ENCODE data around the gene PDE11A.
A peak's percentile ranks its signal among the peaks of the same experiment; 100 is the strongest.

PDE11A gene

DNA sequence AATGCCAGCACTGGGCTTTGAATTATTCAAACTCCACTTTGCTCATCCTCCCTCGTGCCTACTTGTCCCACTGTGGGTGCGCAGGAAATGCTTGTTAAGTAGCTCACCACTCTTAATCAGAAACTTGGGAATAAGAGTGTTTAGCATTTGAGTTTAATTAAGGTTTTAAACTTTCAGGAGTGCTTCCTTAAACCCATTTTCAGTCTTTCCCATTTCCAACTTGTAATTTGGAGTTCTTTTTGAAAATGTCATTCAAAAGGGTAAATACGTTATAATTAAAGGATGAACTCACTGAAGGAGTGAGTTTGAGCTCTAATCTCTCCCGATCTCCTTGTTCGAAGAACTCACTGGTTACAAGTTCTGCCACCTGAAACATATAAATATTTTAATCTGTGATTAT, 403.4 kb downstream of the PDE11A start:
- no peak for DNase-seq (ENCODE audit: low spot score)

DNA sequence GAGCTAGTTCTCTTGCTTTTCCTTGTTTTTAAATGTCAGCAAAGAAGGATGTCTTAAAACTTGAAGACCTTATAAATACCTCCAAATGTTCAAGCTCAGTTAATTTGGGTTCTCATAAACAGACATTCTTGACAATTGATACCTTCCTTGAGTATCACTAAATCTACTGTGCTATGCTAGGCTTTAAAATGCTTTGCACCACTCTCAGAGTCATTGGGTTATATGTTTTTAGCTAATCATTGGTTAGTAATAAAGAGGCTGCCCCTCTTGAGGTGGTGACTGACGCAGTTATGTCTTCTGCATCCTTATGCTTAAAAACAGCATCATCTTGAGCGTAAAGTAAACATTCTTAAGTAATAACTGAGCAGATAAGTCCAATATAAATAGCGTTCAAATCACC, 404.0 kb downstream of the PDE11A start:
- no peak for DNase-seq (ENCODE audit: low spot score)

DNA sequence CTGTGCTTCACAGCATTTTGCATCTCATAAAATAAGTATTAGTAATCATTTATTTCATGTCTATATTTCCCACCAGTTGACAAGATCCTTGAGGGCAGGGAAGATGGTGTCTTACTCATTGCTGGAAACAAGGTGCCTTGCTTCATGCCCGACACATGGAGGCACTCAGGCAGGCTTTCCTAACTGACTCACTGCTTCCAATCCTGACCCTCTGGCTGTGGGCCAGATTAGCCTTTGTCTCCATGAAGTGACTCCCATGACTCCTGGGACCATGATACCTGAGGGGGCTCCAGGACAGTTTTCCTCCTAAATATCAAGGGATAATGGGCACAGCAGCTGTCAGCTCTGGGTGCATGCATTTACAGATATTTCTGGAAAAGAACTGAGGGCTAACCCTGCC, 405.0 kb downstream of the PDE11A start:
- no peak for DNase-seq (ENCODE audit: low spot score)

DNA sequence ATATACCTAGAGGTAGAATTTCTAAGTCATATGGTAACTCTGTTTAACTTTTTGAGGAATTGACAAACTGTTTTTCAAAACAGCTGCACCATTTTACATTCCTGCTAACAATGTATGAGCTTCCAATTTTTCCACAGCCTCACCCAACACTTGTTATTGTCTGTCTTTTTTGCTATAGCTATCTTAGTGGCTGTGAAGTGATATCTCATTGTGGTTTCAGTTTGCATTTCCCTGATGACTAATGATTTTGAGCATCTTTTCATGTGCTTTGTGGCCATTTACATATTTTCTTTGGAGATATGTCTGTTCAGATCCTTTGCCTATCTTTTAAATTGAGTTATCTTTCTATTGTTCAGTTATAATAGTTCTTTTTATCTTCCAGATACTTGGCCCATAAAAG, 406.2 kb downstream of the PDE11A start:
- DNase-seq (ENCODE audit: low spot score), result no peak

DNA sequence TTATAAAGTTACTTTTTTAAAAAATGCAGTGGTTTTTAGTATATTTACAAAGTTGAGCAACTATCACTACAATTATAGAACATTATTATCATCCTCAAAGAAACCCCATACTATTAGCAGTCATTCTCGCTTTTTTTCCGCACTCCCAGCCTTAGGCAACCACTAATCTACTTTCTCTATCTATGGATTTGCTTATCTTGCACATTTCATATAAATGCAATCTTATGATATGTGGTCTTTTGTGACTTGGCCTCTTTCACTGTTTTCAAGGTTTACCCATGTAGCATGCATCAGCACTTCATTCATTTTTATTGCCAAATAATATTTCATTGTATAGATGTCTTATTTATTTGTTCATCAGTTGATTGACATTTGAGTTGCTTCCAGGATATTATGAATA, 406.6 kb downstream of the PDE11A start:
- no peak for DNase-seq (ENCODE audit: low spot score)

DNA sequence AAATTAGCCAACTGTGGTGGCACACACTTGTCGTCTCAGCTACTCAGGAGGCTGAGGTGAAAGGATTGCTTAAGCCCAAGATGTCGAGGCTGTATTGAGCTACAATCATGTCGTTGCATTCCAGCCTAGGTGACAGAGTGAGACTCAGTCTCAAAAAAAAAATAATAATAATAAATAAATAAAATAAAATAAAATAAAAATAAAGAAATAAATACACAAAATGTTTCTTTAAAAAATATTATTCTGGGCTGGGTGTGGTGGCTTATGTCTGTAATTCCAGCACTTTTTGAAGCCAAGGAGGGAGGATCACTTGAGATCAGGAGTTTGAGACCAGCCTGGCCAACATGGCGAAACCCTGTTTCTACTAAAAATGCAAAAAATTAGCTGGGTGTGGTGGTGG, 407.2 kb downstream of the PDE11A start:
- no peak for DNase-seq (ENCODE audit: low spot score)

DNA sequence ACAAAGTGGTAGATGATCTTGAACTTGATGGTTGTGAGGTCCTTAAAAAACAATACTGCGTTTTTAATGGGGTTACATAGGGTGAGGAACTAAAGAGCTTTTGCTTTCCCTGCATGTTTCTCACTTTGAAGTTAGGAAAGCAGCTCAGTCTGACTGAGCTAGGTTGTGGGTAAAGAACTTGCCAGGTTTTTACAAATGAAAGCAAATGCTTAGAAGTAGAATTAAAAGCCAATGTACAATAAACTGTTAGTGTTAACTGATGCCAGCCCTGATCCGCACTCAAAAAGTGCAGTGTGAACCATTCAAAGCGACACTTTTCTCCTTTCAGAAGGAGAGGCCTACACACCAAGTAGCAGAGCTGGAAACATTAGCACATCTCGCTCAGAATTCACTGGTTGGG, 409.7 kb downstream of the PDE11A start:
- DNase-seq (ENCODE audit: low spot score), result peak; percentile 16

DNA sequence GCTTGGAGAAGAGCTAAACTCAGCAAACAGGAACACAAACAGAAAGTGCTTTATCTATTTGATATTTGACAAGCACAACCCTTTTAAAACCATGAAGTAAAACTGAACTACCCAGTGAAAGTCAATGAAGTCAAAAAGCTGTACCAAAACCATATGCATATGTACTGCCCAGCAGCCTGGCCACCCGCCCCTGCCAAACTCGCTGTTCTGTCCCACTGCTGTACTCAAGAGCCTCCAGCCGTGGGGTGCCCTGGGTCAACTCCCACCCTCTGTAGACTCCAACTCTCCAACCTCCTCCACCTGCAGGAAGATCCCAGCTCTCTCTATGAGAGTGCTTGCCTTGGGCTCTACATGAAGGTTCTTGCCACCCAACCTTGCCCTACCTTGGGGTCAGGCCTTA, 411.8 kb downstream of the PDE11A start:
- no peak for DNase-seq (ENCODE audit: low spot score)

DNA sequence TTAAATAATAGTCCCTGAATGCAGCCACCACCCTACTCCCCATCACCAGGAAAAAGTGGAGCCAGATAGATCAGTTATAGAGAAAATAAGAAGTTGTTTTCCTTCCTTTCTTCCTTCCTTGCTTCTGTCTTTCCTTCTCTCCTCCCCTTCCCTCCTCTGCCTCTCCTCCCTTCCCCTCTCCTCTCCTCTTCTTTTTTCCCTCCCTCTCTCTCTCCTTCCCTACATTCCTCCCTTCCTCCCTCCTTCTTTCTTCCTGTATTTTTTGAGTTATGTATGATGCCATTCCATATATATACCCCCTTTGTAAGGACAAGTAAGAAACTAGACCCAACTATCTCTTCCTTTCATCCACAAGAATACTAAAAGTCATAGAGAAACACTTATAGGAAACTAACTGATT, 414.3 kb downstream of the PDE11A start:
- DNase-seq (ENCODE audit: low spot score), result no peak

DNA sequence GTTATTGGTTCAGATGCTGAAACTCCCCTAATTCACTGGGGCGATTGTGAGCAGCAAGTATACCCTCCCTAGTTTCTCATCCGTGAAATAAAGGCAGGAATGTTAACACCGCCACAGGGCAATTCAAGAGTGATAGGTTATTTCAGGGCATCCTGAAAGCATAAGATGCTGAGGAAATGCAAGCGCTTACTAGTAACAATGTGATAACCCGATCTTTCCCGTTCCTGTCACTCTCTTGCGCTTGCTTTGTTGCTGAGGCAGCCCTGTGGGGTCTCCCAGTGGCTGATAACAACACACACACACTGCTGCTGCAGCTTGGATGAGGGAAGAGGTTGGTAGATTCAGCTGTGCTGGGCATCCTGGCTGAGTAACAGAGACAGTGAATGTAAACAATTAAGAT, 420.7 kb downstream of the PDE11A start:
- DNase-seq (ENCODE audit: low spot score), result no peak

DNA sequence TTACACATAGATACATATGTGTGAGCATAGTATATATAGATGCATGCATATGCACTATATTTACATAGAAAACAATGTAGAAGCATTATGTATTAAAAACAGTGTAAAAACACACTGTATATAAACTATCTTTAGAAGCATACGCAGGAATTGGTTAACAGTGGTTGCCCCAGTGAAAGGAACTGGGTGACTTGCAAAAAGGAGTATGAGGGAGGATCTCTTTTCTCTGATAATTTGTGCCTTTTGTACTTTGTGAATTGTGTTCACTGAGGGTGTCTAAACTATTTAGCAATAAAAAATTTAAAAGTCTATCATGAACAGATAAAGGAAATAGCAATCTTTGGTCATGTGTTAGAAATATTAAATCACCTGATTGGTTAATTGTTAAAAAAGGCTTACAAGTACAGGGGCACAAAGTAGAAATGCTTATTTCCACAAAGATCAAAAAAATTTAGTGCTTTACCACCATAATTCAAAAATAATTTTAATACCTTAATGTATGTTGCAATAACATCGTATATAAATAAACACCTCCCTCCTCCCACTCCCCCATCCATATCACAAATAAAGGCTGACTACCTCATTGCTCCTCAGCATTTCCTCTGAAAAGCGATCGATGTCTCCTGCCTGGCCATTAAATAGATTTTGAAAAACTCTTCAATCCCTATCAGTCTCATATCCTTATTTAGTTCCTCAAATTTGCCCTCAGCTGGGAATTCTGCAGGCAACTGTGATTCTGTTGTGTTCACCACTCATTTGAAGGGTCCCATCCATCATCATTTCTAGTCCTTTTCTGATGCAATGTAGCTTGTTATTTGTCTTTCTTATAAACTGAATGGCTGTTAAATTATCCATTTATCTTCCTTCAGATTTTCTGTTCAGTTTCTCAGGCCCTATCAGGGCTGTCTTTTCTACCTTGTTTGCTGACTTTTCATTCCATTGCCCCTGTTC, 422.7 kb downstream of the PDE11A start:
- no peak for DNase-seq (ENCODE audit: low spot score)

DNA sequence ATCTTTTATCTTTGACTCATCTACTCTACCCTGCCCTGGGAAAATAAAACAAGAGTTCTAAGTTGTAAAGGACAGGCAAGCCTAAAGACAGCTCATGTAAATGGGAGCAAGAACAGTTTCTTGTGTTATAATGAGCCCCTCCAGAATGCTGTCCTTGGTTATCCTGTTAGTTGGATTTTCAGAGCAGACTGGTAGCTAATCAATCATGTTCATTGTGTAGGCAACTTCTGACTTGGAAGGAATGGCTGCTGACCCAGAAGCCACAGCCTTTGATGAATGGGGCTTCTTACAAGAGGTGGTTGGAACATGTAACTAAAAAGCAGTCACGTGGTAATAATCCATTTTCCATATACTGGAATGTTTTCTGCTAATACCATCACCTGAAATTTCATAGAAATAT, 425.8 kb downstream of the PDE11A start:
- no peak for DNase-seq (ENCODE audit: low spot score)

DNA sequence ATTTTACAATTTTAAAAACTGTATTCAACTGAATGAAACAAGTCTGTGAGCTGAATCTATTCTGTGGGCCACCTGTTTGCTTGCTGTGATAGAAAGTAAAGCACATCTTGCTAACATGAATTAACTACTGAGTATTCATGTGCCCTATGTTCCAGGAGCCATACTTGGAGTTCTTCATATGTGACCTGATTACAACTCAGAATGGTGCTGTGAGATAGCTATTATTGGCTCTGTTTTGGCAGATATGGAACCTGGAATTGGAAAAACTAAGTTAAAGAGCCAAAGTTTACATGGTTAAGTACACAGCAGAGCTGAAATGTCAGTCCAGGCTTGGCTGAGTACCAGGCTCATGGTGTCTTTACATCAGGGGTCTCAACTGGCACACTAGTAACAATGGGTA, 426.3 kb downstream of the PDE11A start:
- DNase-seq (ENCODE audit: low spot score), result no peak

DNA sequence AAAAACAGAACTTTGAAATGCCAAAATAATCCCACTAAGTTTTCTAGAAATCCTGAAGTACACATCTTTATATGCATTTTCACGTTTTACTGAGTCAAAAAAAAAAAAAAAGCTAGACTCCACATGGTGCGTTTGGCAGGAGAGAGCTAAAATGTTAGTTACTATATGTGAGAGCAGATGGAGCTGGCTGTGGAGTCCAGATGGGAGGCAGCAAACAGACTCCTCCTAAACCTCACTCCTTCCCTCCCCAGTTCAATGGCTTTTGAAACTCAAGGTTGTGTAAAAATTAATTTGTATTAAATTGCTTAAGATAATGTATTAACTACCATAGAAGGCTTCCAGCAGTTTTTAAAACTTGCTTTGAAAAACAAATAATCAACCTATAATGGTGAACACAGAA, 431.2 kb downstream of the PDE11A start:
- peak; percentile 42 for DNase-seq (ENCODE audit: low spot score)

DNA sequence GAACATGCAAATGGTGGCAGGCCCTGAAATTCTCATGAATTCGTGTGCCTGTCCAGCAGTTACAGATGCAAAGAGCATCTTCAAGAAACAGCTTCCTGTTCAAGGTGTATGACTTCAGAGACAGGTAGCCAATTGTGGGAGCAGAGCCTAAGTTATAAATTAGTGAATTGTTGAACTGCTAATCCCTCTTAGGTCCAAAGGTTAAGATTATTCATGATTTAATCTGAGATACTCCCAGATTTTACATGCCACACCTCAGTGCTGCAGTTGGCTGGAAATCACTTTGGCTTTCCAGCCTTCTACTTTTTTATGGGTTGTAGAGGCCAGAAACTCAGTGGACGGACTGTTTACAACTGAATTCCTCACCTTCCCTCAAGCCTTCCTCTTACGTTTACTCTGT, 432.2 kb downstream of the PDE11A start:
- DNase-seq (ENCODE audit: low spot score), result no peak

DNA sequence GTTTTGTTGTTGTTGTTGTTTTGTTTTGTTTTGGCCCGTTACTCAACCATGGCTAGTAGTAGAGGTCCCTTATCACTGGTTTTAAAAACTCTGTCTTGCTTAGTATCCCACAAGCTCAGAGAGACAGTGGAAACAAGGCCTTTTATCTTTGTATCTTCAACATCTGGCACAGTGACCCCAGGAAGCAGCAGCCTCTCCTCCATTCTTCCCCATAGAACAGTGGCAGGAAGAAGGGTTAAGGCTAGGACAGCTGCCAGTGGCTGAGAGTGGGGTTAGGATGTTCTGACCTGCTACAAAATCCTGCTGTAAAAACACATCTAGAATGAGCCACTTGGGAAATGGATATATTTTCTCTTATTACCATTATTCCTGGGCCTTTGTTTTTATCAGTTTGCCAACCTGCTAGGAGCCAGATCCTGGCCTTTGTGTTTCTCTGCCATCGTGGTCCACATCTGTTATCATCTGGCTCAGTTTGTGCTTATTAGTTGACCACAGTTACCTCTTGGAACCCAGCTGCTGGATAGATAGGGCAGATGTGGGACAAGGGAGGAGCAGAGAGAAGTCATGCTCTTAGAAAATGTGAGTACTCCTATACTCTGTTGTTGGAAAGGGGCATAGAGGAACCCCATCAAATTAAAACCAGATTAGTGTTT, 433.2 kb downstream of the PDE11A start:
- no peak for DNase-seq (ENCODE audit: low spot score)

DNA sequence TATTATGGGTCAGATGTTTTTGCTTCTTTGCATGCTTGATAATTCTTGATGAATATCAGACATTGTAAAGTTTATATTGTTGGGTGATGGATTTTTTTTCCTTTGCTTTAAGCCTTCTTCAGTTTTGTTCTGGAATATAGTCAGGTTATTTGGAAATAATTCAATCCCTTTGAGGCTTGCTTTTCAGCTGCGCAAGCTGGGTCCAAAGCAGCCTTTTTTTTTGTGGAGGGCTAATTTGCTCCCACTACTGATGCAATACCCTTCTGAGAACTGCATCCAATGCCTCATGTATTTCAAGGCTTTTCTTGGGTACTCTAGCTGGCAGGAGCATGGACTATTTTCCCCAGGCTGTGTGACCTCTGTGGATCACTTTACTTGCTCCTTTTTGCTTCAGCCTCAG, 434.1 kb downstream of the PDE11A start:
- DNase-seq (ENCODE audit: low spot score), result no peak

DNA sequence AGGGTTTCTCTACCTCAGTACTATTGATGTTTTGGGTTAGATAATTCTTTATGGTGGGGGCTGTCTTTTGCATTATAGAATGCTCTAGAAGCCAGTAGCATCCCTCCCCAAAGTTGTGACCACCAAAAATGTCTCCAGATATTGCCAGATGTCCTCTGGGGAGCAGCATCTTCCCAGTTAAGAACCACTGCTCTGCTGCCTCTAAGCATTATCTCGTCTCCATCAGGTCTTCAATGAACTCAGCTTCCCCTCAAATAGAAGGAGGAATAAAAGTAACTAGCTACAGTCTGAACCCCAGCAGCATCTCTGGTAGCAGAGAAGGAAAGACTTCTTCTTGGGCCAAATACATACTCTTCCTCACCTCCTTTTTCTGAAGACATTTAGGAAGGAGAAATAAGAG, 435.9 kb downstream of the PDE11A start:
- no peak for DNase-seq (ENCODE audit: low spot score)

DNA sequence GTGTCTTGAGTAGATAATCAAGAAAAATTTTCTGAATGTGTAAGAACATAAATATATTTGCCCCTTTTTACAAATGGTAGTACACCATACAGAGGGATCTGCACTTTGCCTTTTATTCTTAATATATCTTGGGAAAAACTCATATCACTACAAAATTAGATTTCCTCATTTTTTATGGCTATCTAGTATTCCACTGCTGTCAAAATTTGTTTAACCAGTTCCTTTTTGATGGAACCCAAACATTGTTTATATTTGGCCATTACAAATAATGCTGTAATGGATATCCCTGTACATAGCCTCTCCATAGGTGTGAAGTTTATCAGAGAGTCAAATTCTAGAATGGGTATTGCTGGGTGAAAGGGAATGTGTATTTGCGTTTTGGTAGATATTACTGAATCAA, 436.9 kb downstream of the PDE11A start:
- DNase-seq (ENCODE audit: low spot score), result no peak

DNA sequence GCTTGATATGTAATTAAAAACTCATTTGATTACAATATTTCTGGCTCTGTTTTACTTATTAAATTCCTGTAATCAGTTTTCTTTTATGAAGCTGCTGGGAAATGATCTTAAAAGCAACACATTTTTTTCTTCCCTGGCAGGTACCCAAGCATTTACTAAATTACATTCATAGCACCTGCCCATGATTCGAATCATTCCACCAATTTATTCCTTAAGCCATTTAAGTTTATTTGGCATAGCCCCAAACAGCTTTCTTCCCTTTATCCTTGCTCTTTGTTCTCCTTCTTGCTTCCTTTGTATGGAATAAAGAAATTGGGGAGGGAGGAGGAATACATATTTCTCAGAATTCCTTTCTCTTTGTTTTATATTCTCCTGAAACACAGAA, 438.7 kb downstream of the PDE11A start:
- DNase-seq (ENCODE audit: low spot score), result no peak

DNA sequence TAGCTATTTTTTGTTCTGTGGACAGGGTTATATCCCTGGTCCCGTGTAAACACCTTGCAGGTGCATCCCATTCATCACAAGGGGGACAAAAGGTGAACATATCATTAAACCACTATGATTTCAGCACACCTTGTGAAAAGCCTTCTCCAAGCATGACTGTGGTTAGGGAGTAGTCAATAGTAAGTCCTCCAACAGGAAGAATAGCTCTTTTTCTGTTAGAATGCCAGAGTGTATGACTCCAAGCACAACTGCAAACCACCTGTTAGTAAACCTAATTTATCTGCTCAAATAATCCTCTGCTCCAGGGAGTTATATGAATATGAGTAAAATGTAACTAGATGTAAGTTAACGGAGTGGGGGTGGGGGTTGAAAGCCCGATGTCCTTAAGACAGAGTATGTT, 439.5 kb downstream of the PDE11A start:
- DNase-seq (ENCODE audit: low spot score), result no peak

DNA sequence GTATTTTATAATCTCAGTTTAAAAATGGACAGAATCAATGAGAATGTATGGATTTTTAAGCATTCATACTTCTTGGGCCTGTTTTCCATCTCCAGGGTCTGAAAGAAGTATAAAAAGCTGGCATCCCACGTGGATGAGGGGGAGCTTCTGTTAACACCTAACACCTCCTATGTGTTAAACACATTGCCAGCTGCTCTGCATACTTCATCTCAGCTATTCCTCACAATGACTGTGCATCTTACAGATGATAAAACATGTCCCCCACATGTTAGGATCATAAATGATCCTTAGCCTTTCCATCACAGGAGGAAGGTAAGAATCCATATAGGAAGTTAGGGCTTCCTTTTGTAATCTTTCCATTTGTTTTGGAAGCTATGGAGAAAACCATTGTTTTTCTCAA, 440.9 kb downstream of the PDE11A start:
- DNase-seq (ENCODE audit: low spot score), result no peak

DNA sequence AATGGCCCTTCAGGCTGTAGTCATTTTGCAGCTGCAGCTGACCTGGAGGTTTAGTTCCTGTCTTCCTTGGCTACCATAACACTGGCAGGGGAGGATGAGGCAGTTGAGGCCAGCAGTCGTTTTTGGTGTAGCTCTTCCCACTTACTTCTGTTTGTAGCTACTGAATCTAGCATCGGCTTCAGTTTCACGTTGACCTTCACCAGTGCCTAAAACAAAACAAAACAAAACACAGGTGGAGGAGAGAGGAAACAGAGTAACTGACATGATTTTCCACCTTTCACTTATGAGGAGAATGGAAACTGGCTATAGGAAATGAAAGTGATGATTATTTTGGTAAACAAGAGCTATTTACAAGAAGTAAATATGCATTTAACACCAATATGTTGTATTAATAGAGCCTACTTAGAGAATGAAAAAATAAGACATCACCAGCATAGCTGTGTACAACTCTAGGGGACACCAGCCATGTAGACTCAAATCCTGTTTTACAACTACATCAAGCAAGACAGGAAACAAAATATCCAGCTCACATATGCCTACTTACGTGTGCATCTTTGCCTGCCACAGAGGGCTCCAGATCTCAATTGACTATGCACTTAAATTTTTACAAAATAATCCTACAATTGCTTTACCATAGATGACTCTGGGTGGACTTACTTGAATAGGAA, 443.1 kb downstream of the PDE11A start:
- no peak for DNase-seq (ENCODE audit: low spot score)

Measured in Ammon's horn (tissue), 1 donor.